NCI-H146 treated with DMSO at 0.1 percent for 48 hours (cell line): ENCODE data around the gene ABCC12.
"Not testable (repeated sequence)": the region's sequence is repeated elsewhere in the genome, so short reads cannot be mapped to it uniquely, and the experiment has no call there.

Experiments
- DNase-seq: peaks from one replicate; lab custom pipeline; 2025; ENCODE audit not compliant: unreplicated experiment; lab: John Stamatoyannopoulos, UW

ABCC12 gene

DNA sequence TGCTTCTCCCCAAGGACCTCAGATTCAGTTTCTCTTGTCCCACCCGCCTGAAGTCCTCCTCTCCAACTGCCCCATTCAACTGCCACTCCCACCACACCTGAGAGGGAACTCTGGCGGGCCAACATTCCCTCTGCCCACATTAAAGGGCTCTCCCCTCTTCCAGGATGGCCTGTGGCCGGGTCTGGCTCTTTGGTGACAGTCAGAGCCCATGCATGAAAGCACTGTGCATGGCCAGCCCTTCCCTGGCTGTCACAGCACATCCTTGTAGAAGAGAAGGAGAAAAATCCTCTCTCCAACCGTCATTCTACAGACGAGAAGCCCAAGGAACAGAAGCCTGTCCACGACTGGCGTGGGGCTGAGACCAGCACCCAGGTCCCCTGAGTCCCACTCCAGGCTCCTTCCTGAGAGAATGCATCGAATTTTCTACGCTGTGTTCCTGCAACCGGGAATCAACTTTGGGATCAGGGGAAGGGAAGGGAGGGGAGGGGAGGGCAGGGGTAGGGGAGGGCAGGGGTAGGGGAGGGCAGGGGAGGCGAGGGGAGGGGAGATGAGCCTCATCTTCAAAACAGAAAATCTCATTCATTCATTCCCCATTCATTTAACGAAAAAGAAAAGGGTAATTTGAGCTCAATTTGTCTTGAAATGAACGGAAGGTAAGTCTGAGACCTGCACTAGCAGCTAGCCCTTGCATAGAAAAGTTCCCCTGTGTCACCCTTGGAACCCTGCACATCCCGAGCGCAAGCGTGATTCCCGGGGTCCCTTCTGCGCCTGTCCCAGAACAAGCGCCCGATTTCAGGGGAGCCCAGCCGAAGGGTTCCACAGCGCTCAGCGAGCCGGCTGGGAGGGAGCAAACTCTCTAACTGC, at the start of gene ABCC12:
Gene ABCC12, minus strand, starts transcription at position 68 of the 864 bp plus-strand sequence. CDS start 9,569 bp downstream, outside the sequence.
- DNase-seq = no peak

DNA sequence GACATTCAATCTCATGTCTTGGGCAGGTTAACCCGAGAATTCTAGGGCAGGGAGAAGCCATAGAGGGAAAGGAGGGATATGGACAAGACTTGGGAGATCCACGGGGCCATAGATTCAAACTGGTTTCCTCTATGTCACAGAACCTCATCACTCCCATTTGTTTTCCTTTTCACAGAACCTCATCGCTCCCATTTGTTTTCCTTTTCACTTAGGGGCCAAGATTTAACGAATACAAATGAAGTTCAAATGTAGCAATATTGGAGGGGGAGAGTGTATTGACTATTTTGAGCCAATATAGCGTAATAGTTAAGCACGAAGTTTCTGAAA, 49.0 kb upstream of the ABCC12 start:
- DNase-seq = no peak

DNA sequence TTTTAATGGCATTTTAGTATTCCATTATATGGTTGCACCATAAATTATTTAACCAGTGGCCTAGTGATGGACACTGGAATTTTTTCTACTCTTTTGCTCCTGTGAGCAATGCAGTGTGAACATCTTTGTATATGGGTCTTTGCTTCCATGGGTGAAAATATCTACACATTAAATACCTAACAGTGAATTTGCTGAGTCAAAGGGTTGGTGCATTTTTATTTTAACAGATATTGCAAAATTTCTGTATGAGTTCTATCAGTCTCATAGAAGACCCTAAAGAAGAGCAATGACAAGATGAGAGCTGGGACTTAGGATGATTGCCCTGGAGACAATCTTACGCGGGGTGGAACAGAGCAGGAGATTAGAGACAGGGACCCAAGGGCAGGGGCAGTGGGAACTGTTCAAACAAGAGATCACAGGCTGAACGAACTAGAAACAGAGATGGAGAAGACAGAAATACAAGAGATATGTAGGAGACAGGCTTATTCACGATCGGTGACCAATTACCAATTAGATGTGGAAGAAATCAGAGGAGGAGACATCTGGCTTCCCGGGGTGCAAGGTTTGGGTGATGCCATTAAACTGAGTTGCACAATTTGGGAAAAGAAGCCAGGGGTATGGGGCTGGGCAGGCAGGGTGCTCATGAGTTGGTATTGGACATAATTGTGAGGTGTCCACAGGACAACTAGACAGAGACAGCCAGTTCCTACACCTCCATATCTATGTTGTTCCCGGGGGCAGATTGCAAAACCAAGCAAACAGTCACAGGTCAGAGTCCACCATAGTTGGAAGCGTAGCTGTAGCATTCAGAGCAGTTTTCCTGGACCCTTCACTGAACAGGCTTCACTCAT, 48.4 kb upstream of the ABCC12 start:
- DNase-seq = no peak

GRCh38 chr16:48201515-48202201, 45.9 kb upstream of the ABCC12 start:
- DNase-seq = no peak

GRCh38 chr16:48197294-48197693, 41.5 kb upstream of the ABCC12 start:
- peak; percentile 39 for DNase-seq

DNA sequence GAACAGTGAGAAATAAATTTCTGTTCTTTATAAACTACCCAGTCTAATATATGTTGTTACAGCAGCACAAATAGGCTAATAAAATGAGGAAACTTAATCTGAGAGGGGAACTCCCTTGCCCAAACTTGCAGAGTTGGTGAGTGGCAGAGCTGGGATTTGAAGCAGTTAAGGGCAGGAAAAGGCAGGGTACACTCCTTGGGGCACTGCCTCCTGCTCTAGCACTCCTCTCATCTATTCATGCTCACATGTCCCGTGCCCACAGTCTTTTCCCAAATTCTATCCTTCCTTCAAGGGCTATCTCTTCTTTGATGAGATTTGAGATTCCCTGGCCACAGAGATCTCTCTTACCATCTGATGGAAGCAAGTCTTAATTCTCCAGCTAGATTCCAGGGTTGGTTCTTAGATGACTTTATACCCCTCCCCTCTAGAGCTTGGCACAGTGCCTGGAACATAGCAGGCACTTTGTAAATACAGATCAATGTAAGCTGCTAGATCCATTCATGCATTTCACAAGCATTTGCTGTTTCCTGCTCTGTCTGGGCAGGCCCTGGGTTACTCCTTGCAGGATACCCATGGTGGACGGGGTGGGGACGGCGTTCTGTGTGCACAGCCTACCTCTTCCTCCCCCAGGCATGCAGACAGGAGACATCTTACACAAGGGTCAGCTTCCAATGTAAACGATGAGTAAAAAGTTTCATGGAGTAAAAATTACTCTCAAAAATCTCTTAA, 39.2 kb upstream of the ABCC12 start:
- no peak for DNase-seq

GRCh38 chr16:48193846-48194245, 38.1 kb upstream of the ABCC12 start:
- no peak for DNase-seq

- DNase-seq = no peak
Observed at GRCh38 chr16:48188449-48189102, 32.8 kb upstream of the ABCC12 start.

GRCh38 chr16:48187779-48188178, 32.0 kb upstream of the ABCC12 start:
- DNase-seq = no peak

- no peak for DNase-seq
Observed at GRCh38 chr16:48184681-48185080, 28.9 kb upstream of the ABCC12 start.

- no peak for DNase-seq
Observed at GRCh38 chr16:48182979-48183537, 27.3 kb upstream of the ABCC12 start.

DNA sequence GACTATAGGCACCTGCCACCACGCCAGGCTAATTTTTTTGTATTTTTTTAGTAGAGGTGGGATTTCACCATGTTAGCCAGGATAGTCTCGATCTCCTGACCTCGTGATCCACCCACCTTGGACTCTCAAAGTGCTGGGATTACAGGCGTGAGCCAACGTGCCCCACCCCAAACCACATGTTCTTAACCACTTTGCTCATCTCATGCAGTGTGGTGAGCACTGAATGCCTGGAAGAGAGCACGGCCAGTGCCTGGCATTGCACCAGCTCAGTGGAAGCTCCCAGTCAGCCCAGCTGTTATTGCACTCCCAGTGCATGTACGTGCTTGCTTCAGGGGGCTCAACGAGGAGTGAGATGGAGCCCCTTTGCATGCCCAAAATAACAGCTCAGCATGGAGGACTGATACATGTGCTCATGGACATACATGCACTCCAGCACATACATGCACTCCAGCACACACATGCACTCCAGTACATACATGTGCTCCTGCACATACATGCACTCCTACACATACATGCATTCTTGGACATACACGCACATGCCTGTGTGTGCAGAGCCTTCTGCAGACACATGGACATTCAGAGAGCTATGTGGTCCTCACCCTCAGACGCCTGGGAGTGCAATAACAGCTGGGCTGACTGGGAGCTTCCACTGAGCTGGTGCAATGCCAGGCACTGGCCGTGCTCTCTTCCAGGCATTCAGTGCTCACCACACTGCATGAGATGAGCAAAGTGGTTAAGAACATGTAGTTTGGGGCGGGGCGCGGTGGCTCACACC, 26.1 kb upstream of the ABCC12 start:
- DNase-seq = not testable (repeated sequence)

DNA sequence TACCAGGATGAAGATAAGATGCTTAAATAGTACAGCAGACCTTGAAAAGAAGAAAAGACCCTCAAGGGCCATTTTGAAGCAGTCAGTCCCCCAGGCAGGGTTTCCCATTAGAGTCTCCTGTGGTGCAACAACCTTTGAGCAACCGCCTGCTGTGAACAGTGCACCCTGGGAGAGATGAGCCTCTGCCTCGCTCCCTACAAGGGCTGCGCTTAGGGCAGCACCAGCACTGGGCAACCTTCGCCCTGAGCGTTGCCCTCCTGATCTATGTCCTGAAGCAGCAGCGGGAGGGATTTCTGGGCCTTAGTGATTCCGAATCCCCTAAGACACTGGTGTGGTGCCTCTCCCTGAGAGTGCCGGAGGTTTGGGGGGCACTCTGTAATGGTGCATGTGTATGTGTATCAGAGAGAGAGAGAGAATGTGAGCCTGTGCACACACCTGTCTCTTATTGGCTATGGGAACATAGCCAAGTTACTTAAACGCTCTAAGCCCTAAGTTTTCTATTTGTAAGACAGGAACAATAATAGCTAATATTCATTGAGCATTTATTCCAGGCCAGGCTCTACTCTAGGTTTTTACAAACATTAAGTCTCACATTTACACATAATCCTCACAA, 25.2 kb upstream of the ABCC12 start:
- DNase-seq = no peak

DNA sequence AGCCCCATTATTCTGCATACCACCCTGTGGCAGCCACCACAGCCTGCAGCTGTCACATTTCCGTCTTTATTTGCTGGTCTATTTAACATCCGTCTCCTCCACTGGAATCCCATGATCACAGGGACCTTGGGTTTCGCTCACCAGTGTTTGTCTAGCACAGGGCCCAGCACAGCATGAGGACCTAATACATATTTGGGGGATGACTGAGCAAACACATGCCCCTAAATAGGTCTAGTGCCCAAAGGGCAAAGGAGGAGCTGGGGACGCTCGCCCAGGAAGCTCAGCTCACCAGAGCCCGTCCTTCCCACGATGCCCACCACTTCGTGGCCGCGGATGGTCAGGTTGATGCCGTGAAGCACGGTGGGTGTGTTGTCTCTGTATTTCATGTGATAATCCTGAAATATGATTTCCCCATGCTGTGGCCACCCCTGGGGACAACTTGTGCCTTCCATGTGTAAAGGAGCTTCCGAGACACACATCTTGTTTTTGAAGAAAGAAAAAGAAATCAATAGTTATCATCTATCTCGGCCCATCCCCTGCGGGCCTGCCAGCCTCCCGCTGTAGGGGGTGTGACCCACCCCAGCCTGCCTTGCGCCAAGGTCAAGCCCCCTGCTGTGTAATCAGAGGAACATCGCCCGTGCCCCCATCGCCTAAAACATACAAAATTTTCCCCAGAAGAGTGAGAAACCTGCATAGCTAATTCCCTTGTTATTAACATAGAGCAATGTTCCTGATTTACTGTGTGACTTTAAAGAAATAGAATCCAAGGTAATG, 21.0 kb upstream of the ABCC12 start:
- DNase-seq = no peak

DNA sequence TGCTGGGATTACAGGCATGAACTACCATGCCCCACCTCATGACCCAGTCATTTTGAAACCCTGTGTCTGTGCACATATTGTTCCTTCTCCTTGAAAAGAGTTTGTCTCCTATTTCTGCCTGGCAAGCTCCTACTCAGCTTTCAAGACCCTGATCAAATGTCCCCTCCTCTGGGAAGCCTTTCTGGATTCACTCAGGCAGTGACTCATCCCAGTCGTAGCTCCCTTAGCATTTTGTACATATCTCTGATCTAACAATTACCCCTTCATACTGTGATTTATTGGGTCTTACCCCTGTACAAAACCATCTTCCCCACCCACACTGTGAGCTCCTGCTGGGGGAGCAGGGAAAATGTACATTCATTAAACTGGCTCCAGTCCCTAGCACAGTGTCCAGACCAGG, 18.1 kb upstream of the ABCC12 start:
- no peak for DNase-seq

GRCh38 chr16:48172682-48173081, 16.9 kb upstream of the ABCC12 start:
- DNase-seq = no peak

DNA sequence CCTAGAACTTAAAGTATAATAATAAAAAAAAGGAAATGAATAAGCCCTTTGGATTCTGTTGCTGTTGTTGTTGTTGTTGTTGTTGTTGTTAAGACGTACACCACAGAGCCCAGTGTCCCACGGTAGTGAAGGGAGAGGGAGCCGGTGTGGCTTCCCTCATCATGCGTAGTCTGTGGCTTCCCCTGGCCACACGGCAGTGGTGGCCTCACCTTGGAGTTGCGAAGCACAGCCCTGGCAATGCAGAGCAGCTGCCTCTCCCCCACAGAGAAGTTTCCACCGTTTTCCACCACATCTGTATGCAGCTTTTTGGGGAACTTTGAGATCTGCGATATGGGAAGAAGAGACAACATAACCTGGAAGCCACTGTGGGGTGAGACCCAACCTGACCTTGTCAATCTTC, 14.1 kb upstream of the ABCC12 start:
- no peak for DNase-seq

GRCh38 chr16:48168075-48168474, 12.3 kb upstream of the ABCC12 start:
- no peak for DNase-seq
